ENCODE measurements around the gene RPEL1. TPM values are rescaled to one million over a fixed set of nuclear protein-coding genes. Genes with fewer than 3 reads are reported as not detected.

The RPEL1 gene
- total and polyA plus RNA-seq, 9 donors, result not detected

- Histone ChIP-seq H3K9me3 (no peaks in the 10 kb centered on the region), H3K27me3 (no peaks in the 10 kb centered on the region), H3K4me3 (no peak overlapping the region), H3K36me3 (no peaks in the 10 kb centered on the region), H3K4me1 (ENCODE audit: insufficient read depth) (no peaks in the 10 kb centered on the region), H3K27ac (no peak overlapping the region)
- WGBS, 3 donors, result 35 to 46% (median 45%) methylated on average over 2 of the region's 2 CpGs
- no peak for DNase-seq
- TF ChIP-seq, protein P1, sequence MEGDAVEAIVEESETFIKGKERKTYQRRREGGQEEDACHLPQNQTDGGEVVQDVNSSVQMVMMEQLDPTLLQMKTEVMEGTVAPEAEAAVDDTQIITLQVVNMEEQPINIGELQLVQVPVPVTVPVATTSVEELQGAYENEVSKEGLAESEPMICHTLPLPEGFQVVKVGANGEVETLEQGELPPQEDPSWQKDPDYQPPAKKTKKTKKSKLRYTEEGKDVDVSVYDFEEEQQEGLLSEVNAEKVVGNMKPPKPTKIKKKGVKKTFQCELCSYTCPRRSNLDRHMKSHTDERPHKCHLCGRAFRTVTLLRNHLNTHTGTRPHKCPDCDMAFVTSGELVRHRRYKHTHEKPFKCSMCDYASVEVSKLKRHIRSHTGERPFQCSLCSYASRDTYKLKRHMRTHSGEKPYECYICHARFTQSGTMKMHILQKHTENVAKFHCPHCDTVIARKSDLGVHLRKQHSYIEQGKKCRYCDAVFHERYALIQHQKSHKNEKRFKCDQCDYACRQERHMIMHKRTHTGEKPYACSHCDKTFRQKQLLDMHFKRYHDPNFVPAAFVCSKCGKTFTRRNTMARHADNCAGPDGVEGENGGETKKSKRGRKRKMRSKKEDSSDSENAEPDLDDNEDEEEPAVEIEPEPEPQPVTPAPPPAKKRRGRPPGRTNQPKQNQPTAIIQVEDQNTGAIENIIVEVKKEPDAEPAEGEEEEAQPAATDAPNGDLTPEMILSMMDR (IDR thresholded peaks at IDR 0.05), result no peak
- TF ChIP-seq EP300 (IDR thresholded peaks at IDR 0.05) (no peak), POLR2A (IDR thresholded peaks at IDR 0.05) (no peak)
- intact Hi-C loops (cut with DNase I), result no loop called here
Measured at GRCh38 chr10:103295374-103296015, 49.8 kb downstream of the RPEL1 start.

Other genes starting within 250 kb of the RPEL1 start
- 10 to 100 TPM; 57.8 to 88.5 (median 62.0) TPM for gene NT5C2, start 52.6 kb upstream of the RPEL1 start, total RNA-seq
- gene NT5C2, start 52.6 kb upstream of the RPEL1 start, polyA plus RNA-seq, result 10 to 100 TPM; 49.1 to 92.3 TPM
- gene INA, start 31.3 kb downstream of the RPEL1 start, total RNA-seq, result under 1 TPM in 1 of 7 donors, not detected in 6; 0.05 TPM
- gene INA, start 31.3 kb downstream of the RPEL1 start, polyA plus RNA-seq, result under 1 TPM; 0.05 to 0.23 TPM
- gene PCGF6, start 105.3 kb downstream of the RPEL1 start, total RNA-seq, result 10 to 100 TPM in 3 of 7 donors, 1 to 10 TPM in 4; 7.7 to 13.7 (median 10.0) TPM
- 1 to 10 TPM; 5.6 to 8.9 TPM for gene PCGF6, start 105.3 kb downstream of the RPEL1 start, polyA plus RNA-seq
- 1 to 10 TPM; 3.9 to 6.6 (median 4.3) TPM for gene TAF5, start 122.1 kb downstream of the RPEL1 start, total RNA-seq
- gene TAF5, start 122.1 kb downstream of the RPEL1 start, polyA plus RNA-seq, result 1 to 10 TPM; 2.5 to 3.9 TPM
- 100 to 1,000 TPM; 133 to 224 (median 171) TPM for gene ATP5MK, start 150.6 kb downstream of the RPEL1 start, total RNA-seq
- 100 to 1,000 TPM; 344 to 386 TPM for gene ATP5MK, start 150.6 kb downstream of the RPEL1 start, polyA plus RNA-seq
- 10 to 100 TPM; 12.8 to 40.8 (median 28.8) TPM for gene PDCD11, start 150.7 kb downstream of the RPEL1 start, total RNA-seq
- 10 to 100 TPM in 1 of 2 donors, 1 to 10 TPM in 1; 9.7 to 16.7 TPM for gene PDCD11, start 150.7 kb downstream of the RPEL1 start, polyA plus RNA-seq
- 10 to 100 TPM; 46.5 to 90.4 (median 55.3) TPM for gene CALHM2, start 206.5 kb downstream of the RPEL1 start, total RNA-seq
- 100 to 1,000 TPM in 1 of 2 donors, 10 to 100 TPM in 1; 42.1 to 105 TPM for gene CALHM2, start 206.5 kb downstream of the RPEL1 start, polyA plus RNA-seq
- not detected for gene CALHM1, start 213.0 kb downstream of the RPEL1 start, total RNA-seq
- gene CALHM1, start 213.0 kb downstream of the RPEL1 start, polyA plus RNA-seq, result not detected
- not detected for gene CALHM3, start 233.4 kb downstream of the RPEL1 start, total RNA-seq
- not detected for gene CALHM3, start 233.4 kb downstream of the RPEL1 start, polyA plus RNA-seq
- gene NEURL1, start 247.8 kb downstream of the RPEL1 start, total RNA-seq, result 1 to 10 TPM; 2.4 to 5.6 (median 3.2) TPM
- gene NEURL1, start 247.8 kb downstream of the RPEL1 start, polyA plus RNA-seq, result 1 to 10 TPM in 1 of 2 donors, under 1 TPM in 1; 0.28 to 1.8 TPM